NCI-H510A (cell line): ENCODE results near the gene KRT33B.
"Not testable (repeated sequence)": the region's sequence is repeated elsewhere in the genome, so short reads cannot be mapped to it uniquely, and the experiment has no call there.

Source experiments
- DNase-seq: peaks from one replicate; lab custom pipeline; 2025; lab: John Stamatoyannopoulos, UW

KRT33B gene

DNA sequence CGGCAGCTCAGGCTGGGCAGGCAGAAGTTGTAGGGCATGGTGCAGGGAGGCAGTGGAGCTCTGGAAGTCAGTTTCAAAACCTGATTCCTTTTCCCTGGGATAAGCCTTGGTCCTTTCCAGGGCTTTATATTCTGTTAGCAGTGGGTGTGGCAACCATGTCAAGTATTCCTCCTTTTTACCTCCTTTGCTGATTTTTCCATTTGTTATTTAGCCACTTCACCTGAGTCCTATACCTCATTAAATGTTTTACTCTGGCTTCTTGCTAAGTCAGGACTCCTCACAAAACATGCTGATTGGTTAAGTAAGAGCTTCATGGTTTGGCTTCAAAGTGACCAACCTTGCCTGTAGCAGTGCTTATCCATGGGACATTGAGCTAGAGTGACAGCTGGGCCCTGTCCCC, at the start of gene KRT33B:
TSS of gene KRT33B (minus strand) at position 101 of the 400 bp plus-strand sequence. CDS start at position 38, 63 bp downstream.
- no peak for DNase-seq

DNA sequence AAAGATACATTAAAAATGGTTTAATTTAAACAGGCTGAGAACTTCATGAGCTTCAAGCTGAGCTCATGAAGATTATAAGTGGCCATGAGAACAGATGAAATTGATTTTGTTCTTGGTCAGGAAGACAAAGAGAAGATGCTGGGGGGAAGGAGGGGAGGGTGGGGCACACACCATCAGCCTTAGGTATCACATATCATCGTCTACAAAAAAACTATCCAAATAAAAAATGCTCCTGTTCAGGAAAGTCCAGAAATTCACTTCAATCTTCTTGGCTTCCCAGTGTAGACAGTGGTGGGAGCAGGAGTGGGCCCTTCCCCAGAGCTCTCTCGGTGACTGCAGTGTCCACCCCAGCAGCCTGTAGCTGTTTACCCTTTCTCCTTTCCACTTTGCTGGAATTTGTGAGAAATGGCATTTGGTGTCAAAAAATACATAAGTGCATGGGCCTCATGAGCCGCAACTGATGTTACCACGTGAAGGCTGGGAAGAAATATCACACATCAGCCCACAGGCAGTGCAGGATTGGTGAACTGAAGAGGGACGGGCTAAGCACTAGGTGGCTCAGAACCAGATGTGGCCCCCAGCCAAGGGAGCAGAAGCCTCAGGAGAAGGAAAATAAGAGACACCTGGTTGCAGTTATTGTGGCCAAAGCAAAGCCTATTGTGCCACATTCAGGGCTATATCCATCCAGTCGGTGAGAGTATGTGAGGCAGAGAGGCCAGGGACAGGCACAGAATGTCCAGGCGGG, 48.7 kb upstream of the KRT33B start:
- DNase-seq = no peak

GRCh38 chr17:41417576-41418015, 48.0 kb upstream of the KRT33B start:
- no peak for DNase-seq

- no peak for DNase-seq
Observed at GRCh38 chr17:41417127-41417526, 47.5 kb upstream of the KRT33B start.

- no peak for DNase-seq
Observed at GRCh38 chr17:41416479-41416878, 46.9 kb upstream of the KRT33B start.

GRCh38 chr17:41415833-41416335, 46.3 kb upstream of the KRT33B start:
- no peak for DNase-seq

DNA sequence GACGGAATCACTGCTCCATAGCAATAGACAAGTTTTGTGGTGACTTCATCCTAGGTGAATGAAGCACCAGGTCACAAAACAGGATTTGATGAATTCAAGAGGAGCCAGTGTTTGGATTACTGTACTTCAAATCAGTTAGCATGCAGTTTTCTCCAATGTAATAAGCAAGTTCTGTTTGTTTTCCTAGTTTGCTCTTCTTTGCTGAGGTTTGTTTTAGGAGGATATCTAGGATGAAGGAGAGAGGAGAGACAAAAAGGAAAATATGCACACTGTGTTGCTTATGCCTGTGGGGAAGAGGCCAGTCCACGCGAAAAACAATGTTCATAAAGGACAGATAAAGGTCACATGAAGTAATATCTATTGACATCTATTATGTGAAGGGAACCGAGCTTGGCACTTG, 45.8 kb upstream of the KRT33B start:
- no peak for DNase-seq

GRCh38 chr17:41413982-41414381, 44.4 kb upstream of the KRT33B start:
- DNase-seq = no peak

DNA sequence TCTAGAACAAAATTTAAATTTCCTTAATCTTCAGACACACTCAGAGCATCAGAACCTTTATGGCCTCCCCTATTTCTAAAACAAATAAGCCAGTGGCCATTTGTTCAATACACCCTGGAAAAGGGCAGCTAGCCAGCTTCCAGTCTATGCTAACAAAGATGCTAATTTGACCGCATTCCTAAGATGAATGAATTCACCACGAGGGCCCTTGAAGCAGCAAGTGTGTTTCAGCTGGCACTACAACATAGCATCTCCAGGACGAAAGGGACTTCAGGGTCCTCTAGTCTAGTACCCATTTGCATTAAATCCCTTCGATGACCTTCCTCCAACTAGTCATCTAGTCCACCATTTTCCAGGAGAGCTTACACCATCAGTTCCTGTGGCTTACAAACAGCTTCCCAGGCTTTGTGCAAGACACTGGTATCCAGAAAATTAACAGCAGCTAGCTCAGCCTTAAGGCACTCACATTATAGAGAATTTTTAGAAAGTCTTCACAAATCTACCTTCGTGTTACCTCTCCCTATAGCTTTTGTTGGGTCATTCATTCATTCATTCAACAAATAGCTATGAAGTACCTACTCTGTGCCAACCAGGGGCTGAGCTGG, 43.8 kb upstream of the KRT33B start:
- DNase-seq = no peak

DNA sequence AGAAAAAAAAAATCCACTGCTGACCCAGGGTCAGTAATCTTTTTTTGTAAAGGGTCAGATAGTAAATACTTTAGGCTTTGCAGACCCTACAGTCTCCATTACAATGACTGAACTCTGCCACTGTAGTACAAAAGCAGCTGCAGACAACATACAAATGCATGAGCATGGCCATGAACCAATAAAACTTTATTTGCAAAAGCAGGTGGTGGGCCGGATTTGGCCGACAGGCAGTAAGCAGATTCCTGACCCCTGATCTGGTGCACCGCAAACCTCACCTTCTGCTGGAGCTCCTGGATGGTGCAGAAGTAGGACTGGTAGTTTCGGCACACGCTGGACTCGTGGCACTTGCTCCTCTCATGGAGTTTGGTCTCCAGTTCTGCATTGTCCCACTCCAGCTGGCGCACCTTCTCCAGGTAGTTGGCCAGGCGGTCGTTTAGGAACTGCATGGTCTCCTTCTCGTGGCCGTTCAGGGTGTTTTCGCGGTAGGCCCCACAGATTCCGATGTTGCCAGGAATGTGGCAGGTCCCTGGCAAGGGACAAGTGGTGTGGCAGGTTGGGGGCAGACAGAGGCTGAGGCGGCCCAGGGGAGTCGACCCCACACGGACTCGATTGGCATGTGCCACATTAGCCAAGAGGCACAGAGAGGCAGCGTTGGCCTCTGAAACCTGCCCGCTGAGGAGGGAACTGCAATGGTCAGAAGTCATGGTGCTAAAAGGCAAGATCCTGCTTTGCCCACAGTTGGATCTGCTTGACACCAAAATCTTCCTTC, 41.6 kb upstream of the KRT33B start:
- DNase-seq = no peak

DNA sequence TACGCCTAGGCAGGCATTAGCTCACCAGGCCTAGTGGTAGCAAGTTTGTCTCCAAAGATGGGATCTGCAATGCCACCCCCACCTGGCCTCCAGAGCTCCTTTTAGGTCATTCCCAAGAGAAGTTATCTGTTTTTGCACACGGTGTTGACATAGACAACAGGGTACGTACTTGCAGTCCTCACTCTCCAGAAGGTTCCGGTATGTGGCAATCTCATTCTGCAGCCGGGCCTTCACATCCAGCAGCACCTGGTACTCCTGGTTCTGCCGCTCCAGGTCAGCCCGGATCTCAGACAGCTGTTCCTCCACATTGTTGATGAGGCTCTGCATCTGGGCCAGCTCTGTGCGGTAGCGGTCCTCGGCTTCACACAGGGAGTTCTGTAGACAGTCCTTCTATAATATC, 37.6 kb upstream of the KRT33B start:
- no peak for DNase-seq

DNA sequence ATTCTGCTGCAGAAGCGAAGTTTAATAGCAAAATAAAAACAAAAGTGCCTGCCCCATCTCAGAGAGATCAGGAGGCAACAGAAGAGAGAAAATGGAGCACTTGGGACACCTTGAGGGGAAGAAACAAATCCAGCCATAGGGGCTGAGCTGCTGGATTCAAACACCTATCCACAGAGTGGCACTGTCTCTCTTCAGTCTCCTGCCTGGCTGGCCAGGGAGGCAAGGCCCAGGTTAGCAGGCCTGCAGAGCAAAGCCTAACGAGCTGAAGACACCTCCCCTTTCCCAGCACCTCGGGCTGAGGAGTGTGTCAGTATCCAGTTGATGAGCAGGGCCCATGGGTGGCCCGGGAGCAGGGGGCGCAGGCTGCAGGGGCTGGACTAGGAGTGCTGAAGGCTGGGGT, 36.6 kb upstream of the KRT33B start:
- no peak for DNase-seq

DNA sequence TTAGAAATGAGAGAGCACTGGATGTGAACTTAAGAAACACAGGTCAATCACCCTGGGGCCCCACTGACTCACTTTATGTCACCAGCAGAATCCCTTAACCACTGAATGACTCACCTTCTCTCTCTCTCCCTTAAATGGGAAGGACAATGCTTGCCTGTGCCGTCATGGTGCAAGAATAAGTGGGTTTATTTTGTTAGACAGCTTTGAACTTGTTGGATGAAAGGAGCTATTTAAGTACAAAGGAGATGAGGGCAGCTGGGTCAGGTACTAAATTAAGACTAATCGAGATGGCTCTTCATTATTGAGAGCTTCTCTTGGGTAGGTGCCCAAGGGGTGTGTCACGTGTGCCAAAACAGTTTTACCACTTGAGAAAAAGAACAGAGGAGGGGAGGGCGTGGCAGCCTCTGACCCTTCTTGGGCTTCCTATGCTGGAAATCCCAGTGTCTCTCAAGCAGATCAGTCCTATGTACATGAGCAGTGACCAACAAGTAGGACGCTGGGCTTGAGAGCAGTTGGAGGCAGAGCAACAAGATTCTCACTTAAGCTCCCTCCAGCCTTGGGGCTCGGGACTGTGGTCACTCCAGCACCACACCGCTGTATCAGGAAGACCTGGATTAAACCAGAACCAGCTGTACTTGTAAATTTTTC, 34.5 kb upstream of the KRT33B start:
- peak; percentile 72 for DNase-seq

DNA sequence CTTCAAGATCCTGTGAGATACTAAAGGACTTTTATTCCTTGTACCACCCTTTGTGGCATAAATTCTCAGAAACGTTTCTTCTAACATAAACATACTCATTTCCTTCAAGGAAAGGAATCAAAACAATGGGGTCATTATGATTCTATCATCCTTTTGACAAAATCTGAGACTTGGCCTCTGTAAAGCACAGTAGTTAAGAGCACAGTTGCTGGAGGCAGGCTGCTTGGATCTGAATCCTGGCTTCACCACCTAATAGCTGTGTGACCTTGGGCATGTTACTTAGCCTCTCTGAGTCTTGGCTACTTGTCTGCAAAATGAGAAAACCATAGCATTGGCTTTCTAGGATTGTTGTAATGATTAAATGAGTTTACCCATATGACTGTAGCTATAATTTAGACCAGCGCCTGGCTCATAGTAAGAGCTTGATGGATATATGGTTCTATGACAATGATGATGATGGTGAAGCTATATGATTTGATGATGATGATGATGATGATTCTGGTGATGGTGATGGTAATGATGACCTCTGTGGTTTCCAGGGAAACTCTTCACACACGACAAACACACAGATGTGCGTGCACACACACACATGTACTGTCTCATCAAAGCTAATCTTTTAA, 33.9 kb upstream of the KRT33B start:
- DNase-seq = no peak

DNA sequence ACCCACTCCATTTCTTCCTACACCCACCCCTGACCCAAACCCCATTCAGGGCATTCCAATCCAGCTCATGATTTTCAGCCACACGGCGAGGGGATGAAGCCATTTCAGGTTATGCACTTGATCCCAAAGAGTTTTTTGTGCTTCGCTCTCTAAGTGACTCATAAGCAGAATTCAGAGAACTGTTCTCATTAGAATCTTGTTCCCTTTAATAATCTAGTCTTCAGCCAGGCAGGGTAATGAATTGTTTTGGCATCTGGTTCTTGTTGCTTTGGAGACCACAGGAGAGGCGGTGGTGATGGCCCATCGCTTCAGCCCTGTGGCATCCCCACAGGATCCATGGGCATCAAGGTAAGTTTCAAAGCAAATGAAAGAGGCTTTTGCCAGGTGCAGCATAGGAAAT, 32.5 kb upstream of the KRT33B start:
- DNase-seq = no peak

- DNase-seq = no peak
Observed at GRCh38 chr17:41396996-41397660, 27.5 kb upstream of the KRT33B start, which contains the start of gene KRT31. TSS of gene KRT31 (minus strand) at chr17:41397608. CDS start at chr17:41397539, 69 bp downstream.

- no peak for DNase-seq
Observed at GRCh38 chr17:41396340-41396739, 26.7 kb upstream of the KRT33B start.

DNA sequence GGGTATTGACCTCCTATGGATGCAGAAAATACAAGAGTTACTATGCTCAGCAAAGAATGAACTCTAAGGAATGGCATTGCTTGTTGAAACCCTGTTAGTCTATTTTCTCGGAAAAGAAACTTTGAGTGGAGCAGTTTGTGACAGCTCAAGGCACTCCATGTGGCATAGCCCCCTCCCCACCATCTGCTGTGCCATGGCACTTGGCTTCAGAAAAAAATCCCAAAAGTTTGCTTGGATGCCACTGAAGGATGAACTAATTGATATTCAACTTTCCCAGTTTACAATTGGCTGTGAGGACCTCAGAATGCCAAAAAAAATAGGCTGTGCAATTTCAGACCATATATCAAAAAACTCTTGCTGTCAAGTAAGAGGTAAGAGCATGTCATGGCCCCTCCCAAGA, 26.0 kb upstream of the KRT33B start:
- DNase-seq = no peak

GRCh38 chr17:41395044-41395443, 25.4 kb upstream of the KRT33B start:
- DNase-seq = not testable (repeated sequence)

DNA sequence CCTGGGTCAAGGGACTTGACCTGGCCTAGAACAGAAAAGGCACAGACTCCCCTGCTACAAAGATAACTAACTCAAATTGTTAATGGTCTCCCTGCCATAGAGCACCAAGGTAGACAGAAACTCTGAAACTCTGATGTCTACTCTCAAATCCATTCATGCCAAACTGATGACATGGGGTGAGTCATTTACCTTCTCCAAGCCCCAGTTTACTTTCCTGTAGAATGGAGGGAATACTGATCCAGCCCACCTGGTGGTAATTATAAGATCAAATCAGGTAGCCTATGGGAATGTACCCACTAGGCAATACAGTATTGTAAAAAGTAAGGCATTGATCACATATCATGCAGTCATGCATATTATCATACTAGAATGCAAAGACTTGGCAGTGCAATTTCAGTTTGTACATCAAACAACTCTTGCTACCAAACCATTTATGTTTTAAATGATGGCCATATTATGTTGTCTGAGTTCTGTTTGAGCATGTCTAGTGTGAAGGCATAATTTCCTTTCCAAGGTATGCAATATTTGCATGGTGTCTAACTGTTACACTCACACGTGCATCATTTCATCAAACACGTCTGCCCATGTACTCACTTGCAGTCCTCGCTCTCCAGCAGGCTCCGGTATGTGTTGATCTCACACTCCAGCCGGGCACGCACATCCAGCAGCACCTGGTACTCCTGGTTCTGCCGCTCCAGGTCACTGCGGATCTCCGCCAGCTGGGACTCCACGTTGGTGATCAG, 24.8 kb upstream of the KRT33B start:
- DNase-seq = no peak
